Esophagus muscularis mucosa (tissue), 4 donors: Measurements from ENCODE around the gene SYTL2.

Source experiments
- EP300 ChIP-seq: sonication (generic); formaldehyde crosslinking; IDR thresholded peaks from one replicate; pipeline ENCODE4 v1.6.1; 2017; ENCODE audit warnings: antibody characterized with exemption
- POLR2A ChIP-seq: fragments of 450-650 bp; IDR thresholded peaks from one replicate; pipeline ENCODE4 v1.6.1; 2017; ENCODE audit warnings: antibody characterized with exemption, moderate library complexity, mild to moderate bottlenecking, low read depth
- POLR2AphosphoS5 ChIP-seq, 2 donors: sonication (generic); formaldehyde crosslinking; IDR thresholded peaks; one replicate each; pipeline ENCODE4 v1.6.1; 2017; ENCODE audit warnings: antibody characterized with exemption in 2 of 2
- TF ChIP-seq, protein P1 (sequence below), 3 experiments: fragments of 200-600 bp in 2 of 3; fragments of 450-650 bp in 1 of 3; sonication (generic) in 2 of 3; IDR thresholded peaks; one replicate each; pipeline ENCODE4 v1.5.1; 2017 to 2019; ENCODE audit warnings: antibody characterized with exemption in 3 of 3, mild to moderate bottlenecking in 2 of 3, moderate library complexity in 1 of 3

DNA sequence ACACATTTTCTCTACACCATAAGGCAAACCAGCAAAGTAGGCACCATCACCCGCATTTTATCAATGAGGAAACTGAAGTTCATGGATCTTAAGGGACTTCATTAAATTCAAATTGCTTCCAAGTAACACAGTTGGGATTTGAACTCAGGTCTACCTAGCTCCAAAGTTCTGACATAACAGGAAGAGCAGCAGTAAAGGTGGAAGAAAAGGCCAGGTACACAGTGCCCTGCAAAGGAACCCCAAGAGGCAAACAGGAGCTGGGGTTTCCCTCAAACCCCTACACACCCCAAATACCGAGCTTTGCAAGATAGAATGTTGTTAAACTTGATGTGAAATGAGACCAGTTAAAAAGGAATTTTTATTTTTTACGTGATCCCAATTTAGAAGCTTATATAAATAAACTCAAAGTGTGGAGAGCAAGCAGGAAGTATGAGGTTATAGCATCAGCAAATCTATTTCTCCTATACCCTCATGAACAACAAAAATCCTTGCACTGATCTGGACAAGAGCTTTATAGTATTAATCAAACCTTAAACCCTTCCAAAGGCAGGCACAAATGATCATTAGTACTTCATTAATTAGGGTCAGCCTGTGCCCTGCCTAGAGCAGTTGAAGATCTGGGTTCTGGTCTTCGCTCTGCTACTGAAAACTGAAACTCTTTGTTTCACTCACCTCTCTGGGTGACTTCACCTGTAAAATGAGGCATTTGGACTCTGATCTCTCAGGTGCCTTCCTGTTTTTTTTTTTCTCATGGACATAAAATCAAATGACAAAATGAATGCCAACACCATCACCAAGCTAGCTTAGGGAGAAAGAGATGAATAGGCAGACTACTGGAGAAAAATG, 36.5 kb downstream of the SYTL2 start:
- TF ChIP-seq, protein P1, sequence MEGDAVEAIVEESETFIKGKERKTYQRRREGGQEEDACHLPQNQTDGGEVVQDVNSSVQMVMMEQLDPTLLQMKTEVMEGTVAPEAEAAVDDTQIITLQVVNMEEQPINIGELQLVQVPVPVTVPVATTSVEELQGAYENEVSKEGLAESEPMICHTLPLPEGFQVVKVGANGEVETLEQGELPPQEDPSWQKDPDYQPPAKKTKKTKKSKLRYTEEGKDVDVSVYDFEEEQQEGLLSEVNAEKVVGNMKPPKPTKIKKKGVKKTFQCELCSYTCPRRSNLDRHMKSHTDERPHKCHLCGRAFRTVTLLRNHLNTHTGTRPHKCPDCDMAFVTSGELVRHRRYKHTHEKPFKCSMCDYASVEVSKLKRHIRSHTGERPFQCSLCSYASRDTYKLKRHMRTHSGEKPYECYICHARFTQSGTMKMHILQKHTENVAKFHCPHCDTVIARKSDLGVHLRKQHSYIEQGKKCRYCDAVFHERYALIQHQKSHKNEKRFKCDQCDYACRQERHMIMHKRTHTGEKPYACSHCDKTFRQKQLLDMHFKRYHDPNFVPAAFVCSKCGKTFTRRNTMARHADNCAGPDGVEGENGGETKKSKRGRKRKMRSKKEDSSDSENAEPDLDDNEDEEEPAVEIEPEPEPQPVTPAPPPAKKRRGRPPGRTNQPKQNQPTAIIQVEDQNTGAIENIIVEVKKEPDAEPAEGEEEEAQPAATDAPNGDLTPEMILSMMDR (IDR thresholded peaks at IDR 0.05), result no peak
- TF ChIP-seq POLR2A (no peak), POLR2AphosphoS5 (IDR thresholded peaks at IDR 0.05) (no peak), EP300 (no peak)
